ENCODE measurements around the gene CSTF1. TPM values are rescaled to one million over a fixed set of nuclear protein-coding genes. Genes with fewer than 3 reads are reported as not detected.

Gene CSTF1
- total and polyA plus RNA-seq, 2 of the 8 experiments (the other 6 are each of a cell fraction or from before 2014, with no cell fraction given) = 59.4 to 83.5 TPM

DNA sequence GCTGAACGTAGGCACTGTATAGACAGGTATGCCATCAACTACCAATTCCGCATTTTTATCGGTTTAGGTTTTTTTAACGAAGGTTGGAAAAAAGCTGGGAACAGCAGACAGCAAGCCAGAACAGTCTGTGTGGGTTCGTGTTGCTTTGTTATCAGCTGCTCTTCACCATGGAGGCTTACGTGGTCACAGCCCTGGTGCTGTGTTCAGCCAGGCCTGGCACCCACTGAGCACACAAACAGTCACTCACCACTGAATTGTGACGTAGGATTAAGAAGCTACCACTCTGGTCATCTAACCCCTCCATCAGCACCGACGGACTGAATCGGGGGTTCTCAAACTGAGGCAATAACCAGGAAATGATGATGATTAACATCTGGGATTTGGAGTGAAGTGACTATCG, 20.5 kb upstream of the CSTF1 start (continued):
- TF ChIP-seq CHD7 (IDR thresholded peaks at IDR 0.05; ENCODE audit: insufficient replicate concordance, low read length) (no peak), CREB1 (IDR thresholded peaks at IDR 0.05) (no peak), ZNF274 (IDR thresholded peaks at IDR 0.05; ENCODE audit: borderline replicate concordance, extremely low read depth, low read length) (no peak), SIRT6 (IDR thresholded peaks at IDR 0.05; ENCODE audit: low read length) (no peak), SAP30 (IDR thresholded peaks at IDR 0.05; ENCODE audit: insufficient read depth, insufficient replicate concordance, low read length) (no peak), RNF2 (IDR thresholded peaks at IDR 0.05; ENCODE audit: borderline replicate concordance, low read depth, low read length, missing control alignments, poor library complexity, severe bottlenecking) (no peak)
